Small intestine (tissue), 7 donors: ENCODE data around the gene RAD23B. TPM values are rescaled to one million over a fixed set of nuclear protein-coding genes. Genes with fewer than 3 reads are reported as not detected.

ENCODE experiments used
- DNase-seq, 2 donors: peaks; one replicate each; pipeline versions ENCODE4 v3.0.0 to v3.0.0-alpha.2; 2013
- FAIRE-seq: peaks from 2 replicates; lab custom pipeline; 2012; peaks lifted over from hg19 to GRCh38; lab: Jason Lieb, UNC
- H3K27ac ChIP-seq, 3 donors: one replicate each; pipeline ENCODE4 v1.5.1; 2013; ENCODE audit warnings: low read length in 2 of 3, mild to moderate bottlenecking in 2 of 3, control low read depth in 1 of 3, inconsistent platforms in 1 of 3, low read depth in 1 of 3, moderate library complexity in 1 of 3
- H3K27me3 ChIP-seq, 3 donors: one replicate each; pipeline ENCODE4 v1.6.1; 2013; ENCODE audit warnings: low read length in 3 of 3, inconsistent platforms in 1 of 3; ENCODE audit not compliant: control insufficient read depth in 3 of 3, insufficient read depth in 3 of 3
- H3K36me3 ChIP-seq, 3 donors: one replicate each; pipeline ENCODE4 v1.6.1; 2013; ENCODE audit warnings: low read length in 3 of 3, inconsistent platforms in 1 of 3, low read depth in 1 of 3, mild to moderate bottlenecking in 1 of 3, moderate library complexity in 1 of 3; ENCODE audit not compliant: control insufficient read depth in 3 of 3, insufficient read depth in 2 of 3
- H3K4me1 ChIP-seq, 3 donors: one replicate each; pipeline ENCODE4 v1.6.1; 2013; ENCODE audit warnings: low read length in 2 of 3, inconsistent platforms in 1 of 3, low read depth in 1 of 3, mild to moderate bottlenecking in 1 of 3, moderate library complexity in 1 of 3; ENCODE audit not compliant: control insufficient read depth in 3 of 3, insufficient read depth in 2 of 3
- H3K4me3 ChIP-seq, 3 donors: one replicate each; pipeline ENCODE4 v1.5.1; 2013; ENCODE audit warnings: low read length in 3 of 3, control low read depth in 1 of 3, inconsistent platforms in 1 of 3, low read depth in 1 of 3, mild to moderate bottlenecking in 1 of 3, moderate library complexity in 1 of 3
- H3K9me3 ChIP-seq, 2 donors: one replicate each; pipeline ENCODE4 v1.6.1; 2013; ENCODE audit warnings: low read depth in 1 of 2, low read length in 1 of 2; ENCODE audit not compliant: control insufficient read depth in 2 of 2, insufficient read depth in 1 of 2
- WGBS, 3 donors: extraction: QIAGEN DNeasy Blood & Tissue Kit; methylation state at CpG; one replicate each; pipeline ENCODE4 v1.1.7; 2013; 5-methylcytosine and 5-hydroxymethylcytosine counted together
- polyA plus RNA-seq, 4 donors: library from polyadenylated mRNA; stranded (reverse) in 3 of 4; unstranded in 1 of 4; fragments of 200-250 nt in 3 of 4; fragments of 120-200 nt in 1 of 4; gene quantifications; one replicate each; pipeline versions ENCODE4 v1.2.1 to v1.2.3, GENCODE V29; 2013
- donor health status: healthy with polysubstance abuse.
- donor health status: control.
- donor health status: control.
- donor health status: Bipolar disorder and iron deficiency.
- donor health status: healthy.

RAD23B gene
- polyA plus RNA-seq, 4 donors = 49.4 to 91.2 (median 56.8) TPM

DNA sequence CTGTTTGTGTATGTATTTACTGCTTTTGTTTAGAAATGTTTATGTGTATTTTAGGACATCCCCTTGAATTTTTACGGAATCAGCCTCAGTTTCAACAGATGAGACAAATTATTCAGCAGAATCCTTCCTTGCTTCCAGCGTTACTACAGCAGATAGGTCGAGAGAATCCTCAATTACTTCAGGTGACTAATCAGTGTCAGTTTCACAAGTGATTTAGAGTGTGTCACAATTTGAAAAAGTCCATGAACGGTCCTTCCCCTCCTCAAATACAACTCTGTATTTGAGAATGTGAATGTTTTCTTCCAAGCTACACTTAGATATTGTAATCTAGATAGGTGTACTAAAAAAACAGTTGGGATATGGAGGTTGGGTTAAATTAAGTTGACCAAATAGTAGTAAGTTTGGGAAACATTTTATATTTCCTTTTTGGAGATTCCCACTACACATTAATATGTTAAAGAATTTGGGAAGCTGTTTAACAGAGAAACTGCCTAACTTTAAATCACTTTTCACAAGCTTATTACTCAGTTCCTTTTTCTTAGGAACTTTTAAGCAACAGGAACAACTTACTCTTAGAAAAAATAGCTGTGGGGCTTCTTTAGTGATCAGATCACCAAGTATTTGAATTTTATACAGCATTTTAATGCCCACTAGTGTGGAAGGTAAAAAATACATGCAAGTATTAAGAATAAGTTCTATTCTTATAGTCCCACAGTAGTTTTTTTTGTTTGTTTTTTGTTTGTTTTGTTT, 40.9 kb downstream of the RAD23B start:
- H3K36me3 ChIP-seq = peaks cover 2 to 21% (median 7%) of the 10 kb centered on the region in 3 donors
- H3K27ac ChIP-seq = no peak overlapping the region
- H3K4me1 ChIP-seq = no peaks in the 10 kb centered on the region
- H3K4me3 ChIP-seq = no peak overlapping the region
- no peak for DNase-seq
- H3K9me3 ChIP-seq = no peaks in the 10 kb centered on the region
- 74 to 93% (median 84%) methylated on average over 4 of the region's 4 CpGs for WGBS, 3 donors
- no peak for FAIRE-seq
- no peaks in the 10 kb centered on the region for H3K27me3 ChIP-seq

- Histone ChIP-seq H3K27ac (no peak overlapping the region), H3K4me1 (no peaks in the 10 kb centered on the region), H3K36me3 (peaks cover 2 to 18% (median 10%) of the 10 kb centered on the region in 3 donors), H3K27me3 (no peaks in the 10 kb centered on the region), H3K4me3 (no peak overlapping the region), H3K9me3 (no peaks in the 10 kb centered on the region)
- DNase-seq (no peak), FAIRE-seq (no peak)
- WGBS, 3 donors = 94 to 100% (median 98%) methylated on average over 1 of the region's 1 CpG
Observed at GRCh38 chr9:107325842-107326241, 42.8 kb downstream of the RAD23B start.

GRCh38 chr9:107328510-107328909, 45.4 kb downstream of the RAD23B start:
- DNase-seq (no peak), FAIRE-seq (no peak)
- Histone ChIP-seq H3K27ac (no peak overlapping the region), H3K9me3 (no peaks in the 10 kb centered on the region), H3K27me3 (no peaks in the 10 kb centered on the region), H3K4me3 (no peak overlapping the region), H3K4me1 (no peaks in the 10 kb centered on the region), H3K36me3 (peaks cover 2 to 25% (median 17%) of the 10 kb centered on the region in 3 donors)
- WGBS, 3 donors = 96 to 97% (median 97%) methylated on average over 7 of the region's 7 CpGs

GRCh38 chr9:107330420-107330819, 47.3 kb downstream of the RAD23B start:
- FAIRE-seq (no peak), DNase-seq (no peak)
- no peaks in the 10 kb centered on the region for H3K27me3 ChIP-seq
- peaks cover 2 to 28% (median 14%) of the 10 kb centered on the region in 3 donors for H3K36me3 ChIP-seq
- no peak overlapping the region for H3K4me3 ChIP-seq
- no peaks in the 10 kb centered on the region for H3K9me3 ChIP-seq
- WGBS, 3 donors = 58 to 78% (median 76%) methylated on average over 2 of the region's 2 CpGs
- H3K4me1 ChIP-seq = no peaks in the 10 kb centered on the region
- H3K27ac ChIP-seq = no peak overlapping the region

- FAIRE-seq (no peak), DNase-seq (no peak)
- H3K27me3 ChIP-seq = no peaks in the 10 kb centered on the region
- WGBS, 3 donors = 91 to 100% (median 91%) methylated on average over 2 of the region's 2 CpGs
- H3K9me3 ChIP-seq = no peaks in the 10 kb centered on the region
- peaks cover 2 to 27% (median 14%) of the 10 kb centered on the region in 3 donors for H3K36me3 ChIP-seq
- no peak overlapping the region for H3K27ac ChIP-seq
- H3K4me1 ChIP-seq = no peaks in the 10 kb centered on the region
- no peak overlapping the region for H3K4me3 ChIP-seq
Observed at GRCh38 chr9:107332883-107333282, 49.8 kb downstream of the RAD23B start.

GRCh38 chr9:107333363-107333762, 50.3 kb downstream of the RAD23B start:
- Histone ChIP-seq H3K4me3 (no peak overlapping the region), H3K9me3 (no peaks in the 10 kb centered on the region), H3K27me3 (no peaks in the 10 kb centered on the region), H3K4me1 (no peaks in the 10 kb centered on the region), H3K27ac (no peak overlapping the region), H3K36me3 (peaks cover 2 to 25% (median 13%) of the 10 kb centered on the region in 3 donors)
- 97 to 100% (median 98%) methylated on average over 2 of the region's 2 CpGs for WGBS, 3 donors
- DNase-seq (no peak), FAIRE-seq (no peak)

DNA sequence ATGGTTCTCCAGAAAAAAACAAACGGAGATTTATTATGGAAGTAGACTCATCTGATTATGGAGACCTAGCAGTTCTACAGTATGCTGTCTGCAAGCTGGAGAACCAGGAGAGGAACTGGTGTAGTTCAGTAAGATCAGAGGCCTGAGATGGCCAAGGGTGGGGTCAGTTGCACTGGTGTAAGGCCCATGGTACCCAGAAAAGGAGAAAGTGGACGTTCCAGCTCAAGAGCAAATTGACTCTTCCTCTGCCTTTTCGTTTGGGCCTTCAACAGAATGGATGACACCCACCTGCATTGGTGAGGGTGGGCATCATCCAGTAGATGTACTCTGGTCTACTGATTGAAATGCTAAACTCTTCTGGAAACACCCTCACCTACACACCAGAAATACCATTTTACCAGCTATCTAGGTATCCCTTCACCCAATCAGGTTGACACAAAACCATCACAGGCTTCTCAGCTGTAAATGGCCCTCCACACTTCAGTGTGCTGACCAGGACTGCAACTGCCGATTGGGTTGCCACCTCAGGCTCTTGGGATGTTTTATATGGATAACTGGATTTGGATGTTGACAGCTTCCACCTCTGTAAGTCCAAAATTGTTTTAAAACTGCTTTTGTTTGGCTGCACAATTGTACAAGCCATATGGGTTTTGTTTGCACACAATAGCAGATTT, 51.2 kb downstream of the RAD23B start:
- no peaks in the 10 kb centered on the region for H3K9me3 ChIP-seq
- no peak overlapping the region for H3K4me3 ChIP-seq
- H3K4me1 ChIP-seq = no peaks in the 10 kb centered on the region
- FAIRE-seq = no peak
- peaks cover 2 to 27% (median 13%) of the 10 kb centered on the region in 3 donors for H3K36me3 ChIP-seq
- DNase-seq = no peak
- 89 to 97% (median 91%) methylated on average over 4 of the region's 4 CpGs for WGBS, 3 donors
- no peak overlapping the region for H3K27ac ChIP-seq
- H3K27me3 ChIP-seq = no peaks in the 10 kb centered on the region

DNA sequence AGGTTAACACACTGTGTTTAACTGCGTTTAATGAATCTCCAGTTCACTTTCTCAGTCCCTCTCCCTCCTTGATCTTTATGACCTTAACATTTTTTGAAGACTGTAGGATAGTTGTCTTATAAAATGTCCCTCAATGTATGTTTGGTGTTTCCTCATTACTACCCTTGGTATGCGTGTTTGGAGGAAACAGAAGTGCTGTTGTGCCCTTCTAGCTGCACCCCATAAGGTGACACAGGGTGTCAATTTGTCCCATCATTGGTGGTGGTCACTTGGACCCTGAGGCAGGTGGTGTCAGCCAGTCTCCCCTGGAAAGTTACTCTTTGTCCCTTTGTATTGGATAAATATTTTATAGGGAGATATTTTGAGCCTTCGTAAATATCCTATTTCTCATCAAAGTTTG, 52.3 kb downstream of the RAD23B start:
- no peak for FAIRE-seq
- H3K36me3 ChIP-seq = peaks cover 2 to 27% (median 10%) of the 10 kb centered on the region in 3 donors

More for the DNA sequence above, 52.3 kb downstream of the RAD23B start:
- DNase-seq = no peak
- H3K27ac ChIP-seq = no peak overlapping the region
- H3K4me3 ChIP-seq = no peak overlapping the region
- H3K4me1 ChIP-seq = no peaks in the 10 kb centered on the region
- WGBS, 3 donors = 95 to 99% (median 97%) methylated on average over 3 of the region's 3 CpGs
- no peaks in the 10 kb centered on the region for H3K27me3 ChIP-seq
- no peaks in the 10 kb centered on the region for H3K9me3 ChIP-seq
